NCI-H2196 (cell line): ENCODE measurements around the gene GNB5.
"Not testable (repeated sequence)": the region's sequence is repeated elsewhere in the genome, so short reads cannot be mapped to it uniquely, and the experiment has no call there.

ENCODE experiments used
- DNase-seq: peaks from one replicate; lab custom pipeline; 2025; ENCODE audit not compliant: unreplicated experiment; lab: John Stamatoyannopoulos, UW

Gene GNB5

DNA sequence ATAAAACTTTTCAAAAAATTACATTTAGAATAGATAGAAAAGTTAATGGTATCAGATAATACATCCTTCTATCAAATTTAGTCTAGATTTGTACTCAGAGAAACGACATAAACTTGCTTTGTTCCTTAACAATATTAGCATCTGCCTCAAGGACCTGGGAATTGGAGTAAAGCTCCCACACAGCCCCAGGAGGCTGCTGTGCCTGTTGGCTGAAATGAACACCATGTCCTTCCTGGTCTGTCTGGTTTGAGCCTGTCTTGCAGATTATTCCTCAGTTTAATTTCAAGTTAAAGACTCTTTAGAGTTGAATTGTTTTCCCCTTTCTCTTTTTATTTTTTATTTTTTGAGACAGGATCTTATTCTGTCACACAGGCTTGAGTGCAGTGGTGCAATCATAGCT lies 19.4 kb downstream of the GNB5 start:
- no peak for DNase-seq

DNA sequence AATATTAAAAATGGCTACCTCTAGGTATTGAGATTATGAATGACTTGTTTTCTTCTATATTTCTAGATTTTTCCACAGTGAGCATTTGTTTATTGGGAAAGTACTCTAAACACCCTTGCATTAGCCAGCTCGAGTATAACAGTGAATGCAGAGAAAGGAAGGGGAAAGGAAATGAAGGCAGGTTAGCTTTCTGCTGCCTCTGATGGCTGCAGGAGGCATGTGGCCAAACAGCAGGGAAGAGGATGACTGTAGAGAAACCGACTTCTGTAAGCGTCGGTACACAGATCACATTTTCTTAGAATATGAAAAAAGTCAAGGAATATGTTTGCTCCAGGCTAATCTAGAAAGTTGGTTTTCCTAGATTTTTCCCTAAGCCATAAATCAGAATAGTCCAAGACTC lies 19.8 kb downstream of the GNB5 start:
- DNase-seq = no peak

DNA sequence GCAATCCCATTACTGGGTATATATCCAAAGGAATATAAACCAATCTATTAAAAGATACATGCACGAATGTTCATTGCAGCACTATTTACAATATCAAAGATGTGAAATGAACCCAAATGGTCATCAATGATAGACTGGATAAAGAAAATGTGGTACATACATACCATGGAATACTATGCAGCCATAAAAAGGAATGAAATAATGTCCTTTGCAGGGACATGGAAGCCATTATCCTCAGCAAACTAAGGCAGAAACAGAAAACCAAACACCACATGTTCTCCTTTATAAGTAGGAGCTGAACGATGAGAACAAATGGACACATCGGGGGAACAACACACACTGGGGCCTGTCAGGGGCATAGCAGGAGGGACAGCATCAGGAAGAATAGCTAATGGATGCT lies 21.0 kb downstream of the GNB5 start:
- not testable (repeated sequence) for DNase-seq

DNA sequence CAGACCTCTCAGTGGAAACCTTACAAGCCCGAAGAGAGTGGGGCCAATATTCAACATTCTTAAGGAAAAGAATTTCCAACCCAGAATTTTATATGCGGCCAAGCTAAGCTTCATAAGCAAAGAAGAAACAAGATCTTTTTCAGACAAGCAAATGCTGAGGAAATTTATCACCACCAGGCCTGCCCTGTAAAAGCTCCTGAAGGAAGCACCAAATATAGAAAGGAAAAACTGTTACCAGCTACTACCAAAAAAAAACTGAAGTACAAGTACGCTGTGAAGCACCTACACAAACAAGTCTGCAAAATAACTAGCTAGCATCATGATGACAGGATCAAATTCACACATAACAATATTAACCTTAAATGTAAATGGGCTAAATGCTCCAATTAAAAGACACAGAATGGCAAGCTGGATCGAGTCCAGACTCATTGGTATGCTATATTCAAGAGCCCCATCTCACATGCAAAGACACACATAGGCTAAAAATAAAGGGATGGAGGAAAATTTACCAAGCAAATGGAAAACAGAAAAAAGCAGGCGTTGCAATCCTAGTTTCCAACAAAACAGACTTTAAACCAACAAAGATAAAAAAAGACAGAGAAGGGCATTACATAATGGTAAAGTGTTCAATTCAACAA lies 25.6 kb downstream of the GNB5 start:
- DNase-seq = not testable (repeated sequence)

DNA sequence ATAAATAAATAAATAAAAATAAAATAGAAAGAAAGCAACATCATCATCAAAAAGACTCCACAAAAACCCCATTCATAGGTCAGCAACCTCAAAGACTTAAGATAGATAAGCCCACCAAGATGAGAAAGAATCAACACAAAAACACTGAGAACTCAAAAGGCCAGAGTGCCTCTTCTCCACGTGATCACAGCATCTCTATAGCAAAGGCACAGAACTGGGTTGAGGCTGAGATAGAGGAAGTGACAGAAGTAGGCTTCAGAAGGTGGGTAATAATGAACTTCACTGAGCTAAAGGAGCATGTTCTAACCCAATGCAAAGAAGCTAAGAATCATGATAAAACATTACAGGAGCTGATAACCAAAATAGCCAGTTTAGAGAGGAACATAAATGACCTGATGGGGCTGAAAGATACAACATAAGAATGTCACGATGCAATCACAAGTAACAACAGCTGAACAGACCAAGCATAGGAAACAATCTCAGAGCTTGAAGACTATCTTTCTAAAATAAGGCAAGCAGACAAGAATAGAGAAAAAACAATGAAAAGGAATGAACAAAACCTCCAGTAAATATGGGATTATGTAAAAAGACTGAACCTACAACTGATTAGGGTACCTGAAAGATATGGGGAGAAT lies 26.4 kb downstream of the GNB5 start:
- DNase-seq = no peak

DNA sequence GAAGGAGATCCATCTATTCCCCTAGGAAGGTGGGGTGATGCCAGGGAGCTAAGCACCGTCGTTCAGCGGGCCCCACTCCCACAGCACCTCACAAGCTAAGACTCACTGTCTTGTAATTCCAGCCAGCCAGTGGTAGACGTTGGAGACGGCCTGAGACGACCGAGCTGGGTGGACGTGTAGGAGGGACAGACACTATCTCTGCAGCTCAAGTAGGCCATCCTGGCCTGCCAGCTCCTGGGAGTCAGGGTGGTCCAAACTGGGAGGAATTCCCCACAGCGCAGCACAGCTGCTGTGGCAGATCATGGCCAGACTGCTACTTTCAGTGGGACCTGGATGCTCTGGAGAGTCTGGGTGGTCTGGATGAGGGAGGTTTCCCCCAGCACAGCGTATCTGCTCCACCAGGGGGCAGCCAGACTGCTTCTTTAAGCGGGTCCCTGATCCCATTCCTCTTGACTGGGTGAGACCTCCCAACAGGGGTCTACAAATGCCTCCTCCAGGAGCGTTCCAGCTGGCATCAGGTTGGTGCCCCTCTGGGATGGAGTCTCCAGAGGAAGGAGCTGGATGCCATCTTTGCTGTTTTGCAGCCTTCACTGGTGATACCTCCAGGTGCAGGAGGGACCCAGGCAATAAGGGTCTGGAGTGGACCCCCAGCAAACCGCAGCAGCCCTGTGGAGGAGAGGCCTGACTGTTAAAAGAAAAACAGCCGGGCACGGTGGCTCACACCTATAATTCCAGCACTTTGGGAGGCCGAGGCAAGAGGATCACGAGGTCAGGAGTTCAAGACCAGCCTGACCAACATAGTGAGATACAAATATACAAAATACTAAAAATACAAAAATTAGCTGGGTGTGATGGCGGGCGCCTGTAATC lies 27.6 kb downstream of the GNB5 start:
- no peak for DNase-seq

DNA sequence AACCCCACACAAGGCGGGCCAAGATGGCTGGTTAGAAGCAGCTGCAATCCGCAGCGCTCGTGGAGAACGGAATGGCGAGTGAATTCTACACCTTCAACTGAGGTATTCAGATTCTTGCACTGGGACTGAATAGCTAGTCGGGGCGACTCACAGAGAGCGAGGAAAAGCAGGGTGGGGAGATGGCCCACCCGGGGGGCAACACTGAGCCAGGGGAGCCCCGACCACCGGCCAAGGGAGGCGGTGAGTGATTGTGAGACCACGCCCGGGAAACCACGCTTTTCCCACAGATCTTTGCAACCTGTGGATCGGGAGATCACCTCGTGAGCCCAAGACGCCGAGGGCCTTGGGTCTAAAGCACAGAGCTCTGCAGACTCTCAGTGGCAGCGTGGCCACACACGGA lies 28.3 kb downstream of the GNB5 start:
- DNase-seq = no peak

DNA sequence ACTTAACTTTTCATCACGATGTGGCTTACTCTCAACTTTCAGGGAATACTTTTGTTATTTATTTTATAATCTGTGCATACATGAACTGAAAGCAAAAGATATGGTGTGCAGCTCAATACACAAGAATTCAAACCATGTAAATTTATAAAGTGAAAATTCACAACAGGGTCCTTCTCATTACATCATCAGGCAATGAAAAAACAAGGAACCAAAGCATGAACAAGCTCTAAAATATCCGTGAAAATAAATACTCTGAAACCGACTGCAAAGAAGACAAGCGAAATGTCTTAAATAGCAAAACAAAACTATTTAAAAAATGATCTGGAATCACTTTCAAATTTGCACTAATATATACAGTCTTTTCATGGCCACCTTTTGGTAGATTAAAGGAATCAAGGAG lies 28.9 kb downstream of the GNB5 start:
- no peak for DNase-seq

DNA sequence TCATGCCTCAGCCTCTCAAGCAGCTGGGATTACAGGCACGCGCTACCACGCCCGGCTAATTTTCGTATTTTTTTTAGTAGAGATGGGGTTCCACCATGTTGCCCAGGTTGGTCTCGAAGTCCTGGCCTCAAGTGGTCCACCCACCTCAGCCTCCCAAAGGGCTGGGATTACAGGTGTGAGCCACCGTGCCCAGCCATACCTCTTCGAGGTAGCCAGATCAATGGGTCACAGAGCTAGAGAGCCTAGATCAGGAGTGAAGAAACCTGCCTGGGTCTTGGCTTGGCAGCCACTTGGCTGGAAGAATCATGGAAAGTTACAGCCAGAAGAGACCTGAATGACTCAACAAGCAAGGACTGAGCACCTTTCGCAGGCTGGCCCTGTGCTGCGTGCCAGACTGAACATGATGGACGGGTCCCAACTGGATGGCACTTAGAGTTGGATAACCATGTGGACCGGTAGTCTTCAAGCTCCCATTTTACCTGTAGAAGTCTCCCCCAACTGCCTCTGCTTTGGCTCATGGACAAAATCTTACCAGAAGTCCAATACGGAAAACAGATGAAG lies 29.7 kb downstream of the GNB5 start:
- no peak for DNase-seq

DNA sequence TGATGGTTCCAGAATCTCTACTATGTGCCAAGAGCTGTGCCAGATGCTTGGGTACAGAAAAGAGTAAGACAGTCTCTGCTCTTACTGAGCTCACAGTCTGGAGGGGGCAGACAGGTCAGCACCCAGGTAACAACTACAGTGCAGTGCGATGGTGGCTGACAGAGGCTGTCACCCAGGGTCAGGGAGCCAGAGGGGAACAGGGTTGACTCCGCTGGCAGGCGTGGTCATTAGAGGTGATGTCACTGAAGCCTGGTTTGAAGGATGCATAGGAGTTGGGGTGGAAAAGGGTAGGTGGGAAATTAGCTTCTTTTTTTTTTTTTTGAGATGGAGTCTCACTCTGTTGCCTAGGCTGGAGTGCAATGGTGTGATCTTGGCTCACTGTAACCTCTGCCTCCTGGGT lies 31.5 kb downstream of the GNB5 start:
- DNase-seq = no peak

DNA sequence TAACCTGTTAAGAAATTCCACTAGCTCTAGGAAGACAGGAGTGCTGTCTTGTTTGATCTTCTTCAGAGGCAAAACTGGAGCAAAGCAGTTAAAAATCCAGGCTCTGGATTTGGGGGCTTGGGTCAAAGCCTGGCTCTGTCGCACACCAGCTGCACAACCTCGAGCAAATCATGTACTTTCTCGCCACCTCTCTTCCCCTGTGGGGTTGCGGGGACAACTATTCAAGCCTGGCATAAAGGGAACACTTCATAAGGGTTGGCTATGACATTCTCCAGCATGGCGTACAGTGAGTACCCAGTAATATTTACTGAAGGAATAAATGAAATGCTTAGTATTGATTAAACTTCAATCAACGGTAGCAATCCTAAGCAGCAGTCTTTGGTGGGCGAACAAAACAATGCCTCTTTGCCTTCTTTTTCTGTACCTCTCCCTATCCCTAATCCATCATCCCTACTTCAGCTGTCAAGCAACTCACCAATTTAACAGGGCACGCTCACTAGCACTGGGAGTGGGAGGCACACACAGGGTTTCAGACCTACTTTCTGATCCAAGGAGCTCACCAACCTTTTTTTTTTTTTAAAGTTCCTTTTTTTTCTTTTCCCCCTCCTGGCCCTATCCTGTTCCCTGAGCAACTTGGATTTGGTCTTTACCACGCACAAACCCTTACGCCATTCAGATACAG lies 33.0 kb downstream of the GNB5 start:
- DNase-seq = no peak

DNA sequence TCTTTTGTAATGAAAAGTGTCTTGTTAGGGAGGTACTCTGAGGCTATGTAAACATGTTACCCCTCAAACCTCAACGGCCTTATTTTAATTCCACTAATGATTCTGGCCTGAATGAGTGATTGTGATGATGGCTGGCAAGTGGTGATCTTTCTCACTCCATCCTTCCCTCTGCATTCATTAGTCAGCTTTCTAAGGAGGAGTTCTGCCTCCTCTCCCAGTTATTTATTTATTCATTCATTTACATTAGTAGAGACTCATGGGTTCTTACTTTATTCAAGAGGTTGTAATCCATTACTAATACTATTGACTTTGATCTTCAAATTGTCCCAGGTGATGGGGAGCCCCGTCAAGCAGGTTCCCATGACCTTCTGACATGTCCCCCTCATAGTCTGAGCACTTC lies 35.3 kb downstream of the GNB5 start:
- DNase-seq = no peak

DNA sequence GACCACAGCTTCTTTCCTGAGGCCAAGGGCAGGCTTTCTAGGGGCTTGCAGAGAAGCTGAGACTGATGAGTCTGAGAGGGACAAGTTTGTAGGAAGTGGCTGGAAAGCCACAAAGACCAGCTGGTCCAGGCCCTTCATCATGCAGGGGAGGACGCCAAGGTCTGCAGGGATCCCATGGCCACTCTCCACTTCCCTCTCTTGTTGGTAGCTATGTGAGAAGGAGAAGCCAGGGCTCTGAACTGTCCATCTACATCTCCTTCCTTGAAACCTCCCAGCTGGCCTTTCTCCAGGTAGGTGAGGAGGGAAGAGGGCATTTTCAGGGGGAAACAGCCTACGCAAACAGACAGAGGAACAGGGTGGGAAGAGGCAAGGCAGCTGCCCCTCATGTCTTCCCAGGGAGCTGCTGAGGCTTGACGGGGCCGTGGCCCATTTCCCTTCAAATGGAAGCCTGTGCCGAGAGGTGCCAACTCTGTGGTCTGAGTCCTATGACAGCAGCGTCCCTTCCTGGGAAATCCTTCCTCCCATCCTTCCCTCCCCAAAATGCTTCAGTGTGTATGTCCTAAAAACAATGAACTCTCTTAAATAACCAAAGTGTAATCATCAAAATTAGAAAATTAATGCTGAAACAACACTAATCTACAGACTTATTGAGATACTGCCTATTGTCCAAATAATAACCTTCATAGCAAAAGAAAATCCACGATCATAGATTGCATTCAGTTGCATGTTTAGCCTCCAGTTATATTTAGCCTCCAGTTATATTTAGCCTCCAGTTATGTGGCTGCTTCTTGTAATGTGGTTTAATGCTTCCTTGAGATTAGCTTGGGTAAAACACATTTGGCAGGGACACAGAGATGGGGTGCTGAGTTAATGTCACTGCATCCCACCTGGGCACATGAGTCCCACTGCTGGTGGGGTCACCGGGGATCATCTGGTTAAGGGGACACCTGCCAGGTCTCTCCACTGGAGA lies 36.0 kb downstream of the GNB5 start:
- no peak for DNase-seq

DNA sequence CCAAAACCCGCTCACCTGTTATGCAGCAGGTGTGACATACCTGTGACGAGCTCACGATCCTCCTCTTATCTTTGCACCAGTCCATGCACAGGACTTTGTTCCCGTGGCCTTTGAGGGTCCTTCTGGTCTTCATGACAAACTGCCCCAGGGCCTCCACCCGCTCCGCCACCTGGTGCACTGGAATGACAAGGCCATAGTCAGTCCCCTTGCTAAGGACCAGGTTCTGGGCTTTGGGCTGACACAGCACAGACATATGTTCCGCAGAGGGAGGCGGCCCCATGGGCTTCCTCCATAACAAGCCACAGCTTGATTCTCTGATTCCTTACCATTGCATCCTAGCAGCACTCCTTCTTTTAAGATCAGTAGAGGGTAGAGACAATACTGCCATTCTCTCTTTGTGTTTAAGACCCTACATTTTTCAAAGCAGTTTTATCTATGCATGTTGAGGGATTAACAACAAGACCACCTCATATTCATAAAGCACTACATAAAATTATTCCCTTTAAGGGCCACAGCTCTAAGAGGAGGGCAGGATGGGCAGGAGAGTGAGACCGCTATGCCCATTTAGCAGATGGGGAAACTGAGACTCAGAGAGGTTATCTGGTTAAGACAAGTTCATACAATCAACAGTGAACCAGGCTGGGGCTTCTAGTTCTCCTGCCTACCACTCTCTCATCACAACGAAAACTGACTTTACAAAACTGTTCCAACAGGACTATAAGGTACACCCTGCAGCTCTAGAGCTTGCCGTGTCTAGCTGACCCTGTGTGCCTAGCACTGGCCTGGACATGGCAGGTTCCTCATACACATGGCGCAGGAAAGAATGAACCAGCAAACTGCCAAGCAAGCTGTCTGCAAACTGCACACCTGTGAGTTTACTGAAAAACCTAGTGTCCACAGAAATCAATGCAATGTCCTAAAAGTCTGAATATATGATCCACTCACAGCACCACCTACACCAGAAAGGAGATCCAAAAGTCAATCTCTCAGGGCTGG lies 37.0 kb downstream of the GNB5 start:
- no peak for DNase-seq

DNA sequence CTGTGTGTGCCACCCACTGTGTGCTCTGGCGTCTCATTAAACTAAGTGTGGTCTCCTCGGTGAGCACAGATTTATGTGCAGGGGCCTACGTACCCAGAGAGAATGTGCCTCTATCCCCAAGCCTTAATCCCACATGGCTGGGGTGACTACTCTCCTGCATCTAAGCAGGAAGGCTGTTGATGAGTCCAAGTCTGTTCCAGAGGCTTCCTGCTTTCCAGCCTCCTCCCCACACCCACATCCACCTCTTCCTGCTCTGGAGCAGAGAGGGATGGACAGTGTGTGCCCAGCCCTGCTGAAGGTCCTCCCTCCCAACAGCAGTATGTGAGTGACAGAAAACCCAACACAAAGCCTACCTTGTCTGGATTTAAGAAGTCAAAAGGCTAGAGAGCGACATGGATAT lies 39.8 kb downstream of the GNB5 start:
- DNase-seq = no peak

DNA sequence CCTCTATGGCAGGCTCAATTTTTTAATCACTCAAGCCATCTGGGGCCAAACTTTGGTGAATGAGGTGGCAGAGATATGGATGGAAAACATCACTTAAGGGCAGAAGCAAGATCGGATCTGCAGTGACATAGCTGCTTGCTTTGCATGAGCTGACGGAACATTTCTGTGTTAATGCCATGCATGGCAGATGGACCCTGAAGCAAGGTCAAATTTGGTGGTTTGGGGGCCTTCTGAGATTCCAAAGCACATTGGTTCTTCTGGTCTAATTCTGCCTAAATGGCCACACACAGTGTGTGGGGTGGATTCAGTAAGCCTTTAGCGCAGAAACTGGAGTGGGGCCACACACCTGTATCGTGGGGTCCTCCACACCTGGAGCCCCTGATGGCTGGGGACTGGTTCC lies 40.3 kb downstream of the GNB5 start:
- DNase-seq = no peak

DNA sequence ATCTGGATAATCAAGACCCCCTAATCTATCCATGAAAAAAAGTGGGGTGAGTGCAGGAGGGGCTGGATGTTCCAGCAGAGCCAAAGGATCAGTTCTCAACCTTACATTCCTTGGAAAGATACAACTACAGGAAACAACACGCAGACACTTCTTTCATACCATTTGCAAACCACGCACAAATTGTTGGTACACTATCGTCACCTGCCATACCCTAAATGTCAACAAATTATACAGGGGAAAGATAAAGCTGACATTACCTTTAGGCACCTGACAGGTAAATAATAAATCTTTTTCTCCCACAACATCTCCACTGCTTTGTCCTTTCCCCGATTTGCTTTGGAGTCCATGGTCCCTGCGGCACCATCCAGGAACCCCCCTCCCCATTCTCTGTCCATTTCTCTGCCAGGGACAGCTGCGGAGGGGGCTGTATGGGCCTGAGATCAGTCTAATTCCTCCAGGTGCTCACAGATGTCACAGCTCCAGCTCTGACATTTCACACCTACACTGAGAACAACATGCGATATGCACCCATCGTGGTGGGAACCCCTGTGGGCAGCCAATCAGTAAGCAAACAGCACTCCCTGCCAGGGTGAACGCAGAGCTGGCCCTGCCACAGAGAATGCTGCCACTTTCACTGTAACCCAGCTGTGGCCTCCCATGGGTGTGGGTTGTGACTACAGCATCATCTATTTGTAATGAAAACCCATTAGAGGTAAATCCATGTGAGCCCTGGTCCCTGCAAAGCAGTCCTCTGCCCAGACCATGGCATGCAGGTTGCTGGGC lies 41.0 kb downstream of the GNB5 start:
- no peak for DNase-seq

DNA sequence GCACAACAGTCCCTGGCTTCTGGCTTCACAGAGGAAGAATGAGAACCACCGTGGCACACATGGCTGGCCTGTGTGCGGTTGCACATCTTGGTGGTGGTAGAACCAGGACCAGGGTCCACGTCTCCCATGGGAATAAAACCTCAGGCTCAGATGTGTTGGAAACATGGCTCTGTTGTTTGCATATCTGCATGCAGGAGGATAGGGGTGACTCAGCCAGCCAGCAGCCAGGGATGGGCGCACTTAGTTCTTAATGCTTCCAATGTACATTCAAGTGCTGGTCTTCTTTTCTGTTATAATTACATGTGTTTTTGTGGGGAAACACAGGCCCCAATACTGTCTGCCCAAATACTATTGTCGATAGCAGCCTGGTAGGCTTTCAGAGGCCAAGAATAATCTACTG lies 42.8 kb downstream of the GNB5 start:
- no peak for DNase-seq
